ENCODE measurements around the gene ANKRD18A.

Gene ANKRD18A

GRCh38 chr9:38620483-38621433, at the start of gene ANKRD18A:
Gene ANKRD18A (minus strand): TSS chr9:38620596. CDS start chr9:38620285, 311 bp downstream.
- H3K4me1 ChIP-seq (ENCODE audit: low read depth, poor library complexity, severe bottlenecking) = peaks cover 14% of the 10 kb centered on the region
- H3K9ac ChIP-seq = peak within 1 kb of the TSS; percentile 84
- peak; percentile 60 for TF ChIP-seq CTCF (conservative IDR thresholded peaks at IDR 0.05; ENCODE audit: low read depth, low read length)
- H3K36me3 ChIP-seq (ENCODE audit: insufficient read depth) = no peaks in the 10 kb centered on the region
- H4K20me1 ChIP-seq (ENCODE audit: insufficient read depth) = no peaks in the 10 kb centered on the region
- peak within 1 kb of the TSS; percentile 56 for H3K4me2 ChIP-seq
- no peaks in the 10 kb centered on the region for H3K27me3 ChIP-seq (ENCODE audit: insufficient read depth, low read depth)
- peak within 1 kb of the TSS; percentile 84 for H3K27ac ChIP-seq
- H3K4me3 ChIP-seq (IDR thresholded peaks at IDR 0.05; ENCODE audit: insufficient read depth, low read depth, low read length) = no peak within 1 kb of the TSS
- H2AFZ ChIP-seq (ENCODE audit: low read depth) = peak within 1 kb of the TSS; percentile 85
- peaks cover 4% of the 10 kb centered on the region; the same call in 1 of the 2 replicates for H3K79me2 ChIP-seq (ENCODE audit: insufficient read depth, low read depth)

- H3K79me2 ChIP-seq (ENCODE audit: insufficient read depth, low read depth) = no peaks in the 10 kb centered on the region
These were observed 48.5 kb upstream of the ANKRD18A start for GRCh38 chr9:38668791-38669466.

GRCh38 chr9:38662763-38663593, 42.6 kb upstream of the ANKRD18A start:
- no peak overlapping the region for H3K4me3 ChIP-seq (IDR thresholded peaks at IDR 0.05; ENCODE audit: insufficient read depth, low read depth, low read length)
- H3K27me3 ChIP-seq (ENCODE audit: insufficient read depth, low read depth) = no peaks in the 10 kb centered on the region
- no peak overlapping the region for H2AFZ ChIP-seq (ENCODE audit: low read depth)
- no peaks in the 10 kb centered on the region for H3K79me2 ChIP-seq (ENCODE audit: insufficient read depth, low read depth)
- H3K36me3 ChIP-seq (ENCODE audit: insufficient read depth) = no peaks in the 10 kb centered on the region
- H3K4me1 ChIP-seq (ENCODE audit: low read depth, poor library complexity, severe bottlenecking) = no peaks in the 10 kb centered on the region
- TF ChIP-seq CTCF (conservative IDR thresholded peaks at IDR 0.05; ENCODE audit: low read depth, low read length) = no peak
- H3K9ac ChIP-seq = no peak overlapping the region
- no peaks in the 10 kb centered on the region for H4K20me1 ChIP-seq (ENCODE audit: insufficient read depth)
- H3K4me2 ChIP-seq = no peak overlapping the region
- H3K27ac ChIP-seq = no peak overlapping the region

More at GRCh38 chr9:38668791-38669466, 48.5 kb upstream of the ANKRD18A start:
- no peak overlapping the region for H3K4me2 ChIP-seq
- H3K36me3 ChIP-seq (ENCODE audit: insufficient read depth) = no peaks in the 10 kb centered on the region
- no peaks in the 10 kb centered on the region for H4K20me1 ChIP-seq (ENCODE audit: insufficient read depth)
- H3K4me3 ChIP-seq (IDR thresholded peaks at IDR 0.05; ENCODE audit: insufficient read depth, low read depth, low read length) = no peak overlapping the region
- TF ChIP-seq CTCF (conservative IDR thresholded peaks at IDR 0.05; ENCODE audit: low read depth, low read length) = no peak
- no peak overlapping the region for H2AFZ ChIP-seq (ENCODE audit: low read depth)
- no peaks in the 10 kb centered on the region for H3K27me3 ChIP-seq (ENCODE audit: insufficient read depth, low read depth)
- H3K4me1 ChIP-seq (ENCODE audit: low read depth, poor library complexity, severe bottlenecking) = peaks cover 6% of the 10 kb centered on the region
- no peak overlapping the region for H3K27ac ChIP-seq
- H3K9ac ChIP-seq = no peak overlapping the region

- Histone ChIP-seq H3K4me1 (ENCODE audit: low read depth, poor library complexity, severe bottlenecking) (no peaks in the 10 kb centered on the region), H3K27ac (no peak overlapping the region), H2AFZ (ENCODE audit: low read depth) (no peak overlapping the region), H3K79me2 (ENCODE audit: insufficient read depth, low read depth) (no peaks in the 10 kb centered on the region), H3K4me3 (IDR thresholded peaks at IDR 0.05; ENCODE audit: insufficient read depth, low read depth, low read length) (no peak overlapping the region), H3K36me3 (ENCODE audit: insufficient read depth) (no peaks in the 10 kb centered on the region), H3K4me2 (no peak overlapping the region), H3K27me3 (ENCODE audit: insufficient read depth, low read depth) (no peaks in the 10 kb centered on the region), H3K9ac (no peak overlapping the region), H4K20me1 (ENCODE audit: insufficient read depth) (no peaks in the 10 kb centered on the region)
- no peak for TF ChIP-seq CTCF (conservative IDR thresholded peaks at IDR 0.05; ENCODE audit: low read depth, low read length)
These were observed 39.1 kb upstream of the ANKRD18A start for GRCh38 chr9:38659538-38659937.

All from KMS-11 (cell line).